ENCODE measurements around the gene DUS1L.

The DUS1L gene

GRCh38 chr17:82023447-82024241 lies 42.0 kb downstream of the DUS1L start:
- DNase-seq (ENCODE audit: low spot score): no peak

- DNase-seq (ENCODE audit: low spot score): peak; percentile 100
Measured at GRCh38 chr17:82022981-82023446, 42.6 kb downstream of the DUS1L start, which contains the start of gene LRRC45. TSS of gene LRRC45 (plus strand) at chr17:82023305. CDS start at chr17:82023644, 339 bp downstream.

GRCh38 chr17:82022310-82022980 lies 43.2 kb downstream of the DUS1L start, which contains the start of gene CENPX:
TSS of gene CENPX (minus strand) at chr17:82022878. CDS start at chr17:82022861, 17 bp downstream.
- no peak for DNase-seq (ENCODE audit: low spot score)

GRCh38 chr17:82021900-82022309 lies 43.7 kb downstream of the DUS1L start:
- no peak for DNase-seq (ENCODE audit: low spot score)

GRCh38 chr17:82021107-82021899 lies 44.3 kb downstream of the DUS1L start:
- DNase-seq (ENCODE audit: low spot score): no peak

GRCh38 chr17:82020572-82021106 lies 45.0 kb downstream of the DUS1L start:
- no peak for DNase-seq (ENCODE audit: low spot score)

GRCh38 chr17:82019690-82020571 lies 45.7 kb downstream of the DUS1L start:
- peak; percentile 93 for DNase-seq (ENCODE audit: low spot score)

GRCh38 chr17:82018989-82019689 lies 46.5 kb downstream of the DUS1L start:
- DNase-seq (ENCODE audit: low spot score): no peak

GRCh38 chr17:82018152-82018988 lies 47.2 kb downstream of the DUS1L start:
- DNase-seq (ENCODE audit: low spot score): no peak

GRCh38 chr17:82017612-82018151 lies 47.9 kb downstream of the DUS1L start:
- no peak for DNase-seq (ENCODE audit: low spot score)

GRCh38 chr17:82016875-82017459 lies 48.6 kb downstream of the DUS1L start:
- no peak for DNase-seq (ENCODE audit: low spot score)

- DNase-seq (ENCODE audit: low spot score): no peak
Measured at GRCh38 chr17:82016061-82016874, 49.3 kb downstream of the DUS1L start.

GRCh38 chr17:82015311-82015971 lies 50.2 kb downstream of the DUS1L start:
- DNase-seq (ENCODE audit: low spot score): no peak

- DNase-seq (ENCODE audit: low spot score): no peak
Measured at GRCh38 chr17:82014971-82015310, 50.7 kb downstream of the DUS1L start.

- no peak for DNase-seq (ENCODE audit: low spot score)
Measured at GRCh38 chr17:82014432-82014831, 51.2 kb downstream of the DUS1L start.

GRCh38 chr17:82013772-82014321 lies 51.8 kb downstream of the DUS1L start:
- no peak for DNase-seq (ENCODE audit: low spot score)

- no peak for DNase-seq (ENCODE audit: low spot score)
Measured at GRCh38 chr17:82013341-82013740, 52.3 kb downstream of the DUS1L start.
